Activated T-helper 1 cell treated with anti-CD3 and anti-CD28 coated beads, Interleukin-12 subunit alpha, Interleukin-12 subunit beta, Interleukin-2, Interleukin-4 antibody, amounts not matched to agents 30 ng/mL and 10 ng/mL and 1 ng/mL, durations not matched to agents 14 hours and 24 hours and 36 hours (primary cell): ENCODE results near the gene VILL. TPM values are rescaled to one million over a fixed set of nuclear protein-coding genes. Genes with fewer than 3 reads are reported as not detected.

Experiments used
- DNase-seq: peaks from one replicate; pipeline ENCODE4 v3.0.0; 2021; ENCODE audit warnings: low spot score
- H3K27ac Mint-ChIP-seq: one replicate; pipeline ENCODE4 v1.8.0; 2021; ENCODE audit warnings: mild to moderate bottlenecking, mixed read lengths
- H3K27me3 Mint-ChIP-seq: one replicate; pipeline ENCODE4 v1.8.0; 2022; ENCODE audit warnings: mild to moderate bottlenecking, moderate library complexity, mixed read lengths; ENCODE audit not compliant: insufficient read depth
- H3K36me3 Mint-ChIP-seq: one replicate; pipeline ENCODE4 v1.8.0; 2021; ENCODE audit warnings: low read depth, mixed read lengths
- H3K4me1 Mint-ChIP-seq: one replicate; pipeline ENCODE4 v1.8.0; 2021; ENCODE audit warnings: low read depth, mixed read lengths
- H3K4me3 Mint-ChIP-seq: one replicate; pipeline ENCODE4 v1.8.0; 2021; ENCODE audit warnings: mild to moderate bottlenecking, moderate library complexity, mixed read lengths
- H3K9me3 Mint-ChIP-seq: one replicate; pipeline ENCODE4 v1.8.0; 2021; ENCODE audit warnings: mixed read lengths
- intact Hi-C: fragments of 100-400 bp; cut with micrococcal nuclease; formaldehyde crosslinking; loops from one replicate; pipeline ENCODE4 v1.15.1; 2024
- total RNA-seq: library from RNA; stranded (reverse); gene quantifications from 2 replicates; pipeline ENCODE4 v1.2.3, GENCODE V29; 2022

The VILL gene
- total RNA-seq, 1 donor from 2014 or later, result 11.6 TPM

DNA sequence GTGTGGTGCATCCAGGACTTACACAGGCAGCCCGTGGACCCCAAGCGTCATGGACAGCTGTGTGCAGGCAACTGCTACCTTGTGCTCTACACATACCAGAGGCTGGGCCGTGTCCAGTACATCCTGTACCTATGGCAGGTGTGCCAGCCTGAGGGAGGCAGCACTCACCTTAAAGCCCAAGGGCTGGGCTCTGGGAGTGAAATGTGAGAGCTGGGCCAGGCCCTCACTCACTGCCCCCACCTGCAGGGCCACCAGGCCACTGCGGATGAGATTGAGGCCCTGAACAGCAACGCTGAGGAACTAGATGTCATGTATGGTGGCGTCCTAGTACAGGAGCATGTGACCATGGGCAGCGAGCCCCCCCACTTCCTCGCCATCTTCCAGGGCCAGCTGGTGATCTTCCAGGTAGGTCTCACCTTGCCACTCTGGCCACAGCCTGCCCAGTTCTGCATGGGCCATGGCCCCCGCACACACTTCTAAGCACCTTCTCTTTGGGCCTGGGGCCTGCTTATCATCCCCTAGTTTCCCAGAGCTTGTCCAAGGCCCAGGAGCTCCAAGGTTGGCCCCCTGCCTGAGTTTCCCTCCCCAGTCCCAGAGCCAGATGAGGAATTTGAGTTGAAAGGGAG lies 11.0 kb downstream of the VILL start:
- no peak for DNase-seq
- no peak overlapping the region for H3K27ac Mint-ChIP-seq
- no peaks in the 10 kb centered on the region for H3K27me3 Mint-ChIP-seq
- H3K4me3 Mint-ChIP-seq, result no peak overlapping the region
- intact Hi-C loops, result no loop called here
- peaks cover 18% of the 10 kb centered on the region for H3K36me3 Mint-ChIP-seq
- peaks cover 43% of the 10 kb centered on the region for H3K4me1 Mint-ChIP-seq
- no peaks in the 10 kb centered on the region for H3K9me3 Mint-ChIP-seq

- no peaks in the 10 kb centered on the region for H3K27me3 Mint-ChIP-seq
- no peaks in the 10 kb centered on the region for H3K9me3 Mint-ChIP-seq
- H3K27ac Mint-ChIP-seq, result no peak overlapping the region
- H3K36me3 Mint-ChIP-seq, result peaks cover 14% of the 10 kb centered on the region
- DNase-seq, result no peak
- peaks cover 37% of the 10 kb centered on the region for H3K4me1 Mint-ChIP-seq
- H3K4me3 Mint-ChIP-seq, result no peak overlapping the region
- intact Hi-C loops, result no loop called here
These were observed 11.8 kb downstream of the VILL start for GRCh38 chr3:38002291-38002876.

DNA sequence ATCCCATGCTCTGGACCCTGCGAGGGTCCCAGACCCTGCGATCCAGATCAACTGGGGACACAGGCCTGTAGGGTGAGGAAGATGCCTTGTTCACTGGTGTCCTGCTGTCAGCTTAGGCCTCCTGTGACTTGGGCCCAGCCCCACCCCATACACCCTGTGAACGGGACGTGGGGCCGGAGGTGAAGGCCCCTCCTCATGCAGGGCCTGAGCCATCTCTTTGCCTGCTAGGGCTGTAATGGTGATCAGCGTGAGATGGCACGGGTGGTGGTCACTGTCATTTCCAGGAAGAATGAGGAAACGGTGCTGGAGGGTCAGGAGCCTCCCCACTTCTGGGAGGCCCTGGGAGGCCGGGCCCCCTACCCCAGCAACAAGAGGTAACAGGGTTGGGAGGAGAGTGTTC lies 12.4 kb downstream of the VILL start:
- DNase-seq, result no peak
- Mint-ChIP-seq H3K9me3 (no peaks in the 10 kb centered on the region), H3K4me3 (no peak overlapping the region), H3K4me1 (peaks cover 37% of the 10 kb centered on the region), H3K27ac (no peak overlapping the region), H3K36me3 (peaks cover 14% of the 10 kb centered on the region), H3K27me3 (no peaks in the 10 kb centered on the region)
- intact Hi-C loops, result loop anchor here (1.0 kb wide), 1 partner anchor 29 kb away; no protein-coding TSS in a partner anchor

- H3K27ac Mint-ChIP-seq, result no peak overlapping the region
- no peaks in the 10 kb centered on the region for H3K27me3 Mint-ChIP-seq
- no peak overlapping the region for H3K4me3 Mint-ChIP-seq
- peak; percentile 38 for DNase-seq
- H3K4me1 Mint-ChIP-seq, result peaks cover 32% of the 10 kb centered on the region
- peaks cover 14% of the 10 kb centered on the region for H3K36me3 Mint-ChIP-seq
- intact Hi-C loops, result loop anchor here (1.0 kb wide), 1 partner anchor 29 kb away; no protein-coding TSS in a partner anchor
- no peaks in the 10 kb centered on the region for H3K9me3 Mint-ChIP-seq
These were observed 12.8 kb downstream of the VILL start for GRCh38 chr3:38003371-38003816.

DNA sequence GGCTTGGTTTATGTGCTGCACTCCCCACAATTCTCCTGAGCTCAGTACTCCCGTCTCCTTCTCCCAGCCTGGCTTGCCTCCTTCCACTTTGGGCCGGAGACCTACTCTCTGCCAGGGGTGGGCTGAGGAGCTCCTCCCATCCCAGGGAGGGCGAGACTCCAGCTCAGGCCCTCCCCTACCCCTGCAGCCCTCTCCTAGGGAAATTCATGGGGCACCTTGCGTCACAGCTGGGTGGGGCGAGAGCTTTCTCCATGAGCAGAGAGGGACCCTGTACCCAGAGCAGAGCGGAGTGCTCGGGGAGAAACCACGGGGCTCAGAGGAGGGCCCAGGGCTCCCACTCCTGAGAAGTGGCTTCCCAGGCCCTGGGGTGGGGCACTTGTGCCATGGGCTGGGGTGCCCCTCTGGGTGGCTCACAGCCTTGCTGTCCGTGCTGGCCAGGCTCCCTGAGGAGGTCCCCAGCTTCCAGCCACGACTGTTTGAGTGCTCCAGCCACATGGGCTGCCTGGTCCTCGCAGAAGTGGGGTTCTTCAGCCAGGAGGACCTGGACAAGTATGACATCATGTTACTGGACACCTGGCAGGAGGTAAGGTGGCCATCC lies 13.3 kb downstream of the VILL start:
- H3K4me1 Mint-ChIP-seq, result peaks cover 29% of the 10 kb centered on the region
- no peak overlapping the region for H3K4me3 Mint-ChIP-seq
- intact Hi-C loops, result loop anchor here (1.0 kb wide), 1 partner anchor 30 kb away; no protein-coding TSS in a partner anchor
- H3K27ac Mint-ChIP-seq, result no peak overlapping the region
- H3K27me3 Mint-ChIP-seq, result no peaks in the 10 kb centered on the region
- no peaks in the 10 kb centered on the region for H3K9me3 Mint-ChIP-seq
- H3K36me3 Mint-ChIP-seq, result peaks cover 14% of the 10 kb centered on the region
- DNase-seq, result no peak

- H3K4me3 Mint-ChIP-seq, result no peak overlapping the region
- intact Hi-C loops, result no loop called here
- H3K36me3 Mint-ChIP-seq, result peaks cover 12% of the 10 kb centered on the region
- DNase-seq, result peak; percentile 31
- H3K27ac Mint-ChIP-seq, result no peak overlapping the region
- no peaks in the 10 kb centered on the region for H3K9me3 Mint-ChIP-seq
- no peaks in the 10 kb centered on the region for H3K27me3 Mint-ChIP-seq
- H3K4me1 Mint-ChIP-seq, result peaks cover 23% of the 10 kb centered on the region
These were observed 14.0 kb downstream of the VILL start for GRCh38 chr3:38004415-38005075.

GRCh38 chr3:38005076-38006020 lies 14.8 kb downstream of the VILL start:
- Mint-ChIP-seq H3K9me3 (no peaks in the 10 kb centered on the region), H3K4me1 (peaks cover 20% of the 10 kb centered on the region), H3K4me3 (no peak overlapping the region), H3K27ac (no peak overlapping the region), H3K27me3 (no peaks in the 10 kb centered on the region), H3K36me3 (peaks cover 10% of the 10 kb centered on the region)
- intact Hi-C loops, result no loop called here
- DNase-seq, result no peak

GRCh38 chr3:38006031-38006430 lies 15.4 kb downstream of the VILL start:
- Mint-ChIP-seq H3K27ac (no peak overlapping the region), H3K4me3 (no peak overlapping the region), H3K36me3 (peaks cover 10% of the 10 kb centered on the region), H3K27me3 (no peaks in the 10 kb centered on the region), H3K9me3 (no peaks in the 10 kb centered on the region), H3K4me1 (peaks cover 20% of the 10 kb centered on the region)
- no peak for DNase-seq
- intact Hi-C loops, result no loop called here

DNA sequence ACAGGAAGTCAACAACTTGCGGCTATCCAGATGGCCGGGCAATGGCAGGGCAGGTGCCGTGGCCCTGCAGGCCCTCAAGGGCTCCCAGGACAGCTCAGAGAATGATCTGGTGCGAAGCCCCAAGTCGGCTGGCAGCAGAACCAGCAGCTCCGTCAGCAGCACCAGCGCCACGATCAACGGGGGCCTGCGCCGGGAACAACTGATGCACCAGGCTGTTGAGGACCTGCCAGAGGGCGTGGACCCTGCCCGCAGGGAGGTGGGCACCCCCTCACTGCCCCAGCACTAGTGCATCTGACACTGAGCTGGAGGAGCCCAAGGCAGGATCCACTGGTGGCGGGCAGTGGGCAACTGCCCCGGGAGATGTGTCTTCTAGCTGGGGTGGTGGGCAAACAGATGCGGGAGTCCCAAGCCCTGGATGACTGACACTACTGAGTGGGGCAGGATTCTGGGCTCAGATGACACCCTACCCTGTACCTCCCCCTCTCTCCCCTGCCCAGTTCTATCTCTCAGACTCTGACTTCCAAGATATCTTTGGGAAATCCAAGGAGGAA lies 15.9 kb downstream of the VILL start:
- no peak for DNase-seq
- Mint-ChIP-seq H3K27me3 (no peaks in the 10 kb centered on the region), H3K9me3 (no peaks in the 10 kb centered on the region), H3K36me3 (peaks cover 10% of the 10 kb centered on the region), H3K4me3 (no peak overlapping the region), H3K27ac (no peak overlapping the region), H3K4me1 (peaks cover 20% of the 10 kb centered on the region)
- intact Hi-C loops, result no loop called here

GRCh38 chr3:38007754-38008090 lies 17.1 kb downstream of the VILL start:
- intact Hi-C loops, result no loop called here
- Mint-ChIP-seq H3K4me1 (peaks cover 20% of the 10 kb centered on the region), H3K36me3 (peaks cover 10% of the 10 kb centered on the region), H3K27me3 (no peaks in the 10 kb centered on the region), H3K27ac (no peak overlapping the region), H3K9me3 (no peaks in the 10 kb centered on the region), H3K4me3 (no peak overlapping the region)
- no peak for DNase-seq

DNA sequence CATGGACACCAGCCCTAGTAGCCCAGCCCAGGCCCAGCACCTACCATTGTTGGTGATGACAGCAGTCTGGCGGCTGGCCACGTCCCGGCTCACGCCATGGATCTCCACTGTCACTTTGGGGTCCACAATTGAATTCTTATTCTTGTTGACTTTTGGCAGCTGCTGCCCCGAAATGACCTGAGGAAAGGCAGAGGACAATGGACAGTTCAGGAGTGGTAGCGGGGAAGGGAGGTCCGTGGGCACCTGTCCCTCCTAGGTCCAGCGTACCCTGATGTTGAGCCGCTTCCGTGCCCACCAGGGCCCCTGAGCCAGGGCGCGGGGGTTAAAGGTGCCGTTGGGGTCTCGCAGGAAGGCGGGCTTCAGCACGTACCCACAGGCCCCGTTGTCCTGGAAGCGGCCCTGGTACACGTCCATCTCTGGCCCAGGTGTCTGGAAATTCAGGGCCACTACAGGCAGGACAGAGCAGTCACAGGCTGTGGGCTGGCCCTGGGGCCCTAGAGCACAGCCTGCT lies 17.7 kb downstream of the VILL start:
- DNase-seq, result no peak
- no peak overlapping the region for H3K4me3 Mint-ChIP-seq
- peaks cover 8% of the 10 kb centered on the region for H3K36me3 Mint-ChIP-seq
- H3K27ac Mint-ChIP-seq, result no peak overlapping the region
- intact Hi-C loops, result no loop called here
- H3K4me1 Mint-ChIP-seq, result peaks cover 15% of the 10 kb centered on the region
- H3K27me3 Mint-ChIP-seq, result no peaks in the 10 kb centered on the region
- H3K9me3 Mint-ChIP-seq, result no peaks in the 10 kb centered on the region

DNA sequence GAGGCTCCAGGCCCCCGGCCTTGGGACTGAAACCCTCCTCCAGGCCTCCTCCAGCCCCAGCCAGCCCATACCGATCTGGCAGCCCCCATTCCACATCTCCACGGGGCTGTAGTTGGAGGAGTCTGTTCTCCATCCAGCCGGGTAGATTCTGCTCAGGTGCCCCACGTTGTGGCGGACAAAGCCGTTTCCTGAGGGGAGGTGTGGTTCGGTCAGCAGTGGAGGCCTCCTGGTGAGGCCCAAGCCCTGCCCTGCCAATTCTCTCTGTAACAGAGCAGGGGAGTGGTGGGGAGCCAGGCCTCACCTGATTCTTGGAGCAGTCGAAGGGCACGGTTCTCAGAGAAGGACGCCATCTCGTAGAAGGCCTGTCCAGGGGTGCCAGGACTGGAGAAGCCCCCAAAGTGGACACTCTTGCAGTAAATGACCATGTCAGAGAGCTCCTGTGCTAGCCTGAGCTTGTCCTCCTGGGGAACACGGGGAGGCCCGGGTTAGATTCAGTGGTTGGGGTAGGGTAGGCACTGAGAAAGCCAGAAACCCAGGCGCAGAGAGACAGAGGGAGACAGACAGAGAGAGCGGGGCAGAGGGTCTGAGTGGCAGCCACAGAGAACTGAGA lies 18.5 kb downstream of the VILL start:
- Mint-ChIP-seq H3K4me3 (no peak overlapping the region), H3K4me1 (peaks cover 10% of the 10 kb centered on the region), H3K36me3 (peaks cover 8% of the 10 kb centered on the region), H3K27me3 (no peaks in the 10 kb centered on the region), H3K9me3 (no peaks in the 10 kb centered on the region), H3K27ac (no peak overlapping the region)
- DNase-seq, result no peak
- intact Hi-C loops, result no loop called here
